ENCODE results near the gene RPS6KA2.

DNA sequence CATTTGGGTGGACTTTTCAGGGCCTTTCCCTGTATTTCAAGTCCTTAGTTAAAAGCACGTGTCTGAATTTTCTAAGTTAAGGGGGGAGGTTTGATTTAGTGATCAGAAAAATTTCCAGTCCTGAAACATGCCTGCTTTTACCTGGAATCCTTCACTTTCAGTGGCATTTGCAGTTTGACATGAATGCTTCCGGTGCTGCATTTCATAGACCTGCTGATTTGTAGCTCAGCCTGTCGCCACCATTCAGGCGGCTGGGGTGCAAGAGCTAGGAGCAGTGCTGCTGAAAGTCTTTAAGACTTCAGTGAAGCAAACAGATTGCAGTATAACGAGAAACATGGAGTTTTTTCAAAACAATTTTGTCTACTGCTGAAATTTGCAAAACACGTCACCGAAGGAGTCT lies 14.0 kb downstream of the RPS6KA2 start:
- TF ChIP-seq POLR2AphosphoS5 (IDR thresholded peaks at IDR 0.05): no peak
- TF ChIP-seq, protein P1, sequence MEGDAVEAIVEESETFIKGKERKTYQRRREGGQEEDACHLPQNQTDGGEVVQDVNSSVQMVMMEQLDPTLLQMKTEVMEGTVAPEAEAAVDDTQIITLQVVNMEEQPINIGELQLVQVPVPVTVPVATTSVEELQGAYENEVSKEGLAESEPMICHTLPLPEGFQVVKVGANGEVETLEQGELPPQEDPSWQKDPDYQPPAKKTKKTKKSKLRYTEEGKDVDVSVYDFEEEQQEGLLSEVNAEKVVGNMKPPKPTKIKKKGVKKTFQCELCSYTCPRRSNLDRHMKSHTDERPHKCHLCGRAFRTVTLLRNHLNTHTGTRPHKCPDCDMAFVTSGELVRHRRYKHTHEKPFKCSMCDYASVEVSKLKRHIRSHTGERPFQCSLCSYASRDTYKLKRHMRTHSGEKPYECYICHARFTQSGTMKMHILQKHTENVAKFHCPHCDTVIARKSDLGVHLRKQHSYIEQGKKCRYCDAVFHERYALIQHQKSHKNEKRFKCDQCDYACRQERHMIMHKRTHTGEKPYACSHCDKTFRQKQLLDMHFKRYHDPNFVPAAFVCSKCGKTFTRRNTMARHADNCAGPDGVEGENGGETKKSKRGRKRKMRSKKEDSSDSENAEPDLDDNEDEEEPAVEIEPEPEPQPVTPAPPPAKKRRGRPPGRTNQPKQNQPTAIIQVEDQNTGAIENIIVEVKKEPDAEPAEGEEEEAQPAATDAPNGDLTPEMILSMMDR (IDR thresholded peaks at IDR 0.05): no peak

Measured in breast epithelium (tissue), 3 donors.